Activated naive CD8-positive, alpha-beta T cell treated with anti-CD3 and anti-CD28 coated beads, Interleukin-2, amount 10 ng/mL, durations not matched to agents 7 days and 5 days (primary cell): ENCODE results near the gene NNMT. TPM values are rescaled to one million over a fixed set of nuclear protein-coding genes. Genes with fewer than 3 reads are reported as not detected.

Experiments used
- ATAC-seq: fragments of 150-1000 bp; cut with Tn5 transposase; one replicate; pipeline ENCODE4 v1.10.0; 2021; ENCODE audit warnings: low read depth, moderate library complexity
- POLR2A ChIA-PET: fragments of 350-600 bp; sonication (Branson Sonifier 250); formaldehyde crosslinking; loops from one replicate; lab custom pipeline; 2021; ENCODE audit warnings: antibody characterized with exemption; lab: Charles Lee
- DNase-seq: peaks from one replicate; pipeline ENCODE4 v3.0.0; 2021
- H3K27ac Mint-ChIP-seq: one replicate; pipeline ENCODE4 v1.8.0; 2022; ENCODE audit warnings: mild to moderate bottlenecking, mixed read lengths
- H3K27me3 Mint-ChIP-seq: one replicate; pipeline ENCODE4 v1.8.0; 2022; ENCODE audit warnings: mild to moderate bottlenecking, moderate library complexity, mixed read lengths
- H3K36me3 Mint-ChIP-seq: one replicate; pipeline ENCODE4 v1.8.0; 2021; ENCODE audit warnings: mild to moderate bottlenecking, mixed read lengths
- H3K4me1 Mint-ChIP-seq: one replicate; pipeline ENCODE4 v1.8.0; 2021; ENCODE audit warnings: mixed read lengths
- H3K4me3 Mint-ChIP-seq: one replicate; pipeline ENCODE4 v1.8.0; 2022; ENCODE audit warnings: mild to moderate bottlenecking, moderate library complexity, mixed read lengths
- H3K9me3 Mint-ChIP-seq: one replicate; pipeline ENCODE4 v1.8.0; 2021; ENCODE audit warnings: mixed read lengths
- total RNA-seq, 2 experiments: library from RNA; stranded (reverse); gene quantifications; one replicate each; pipeline ENCODE4 v1.2.3, GENCODE V29; 2021

Gene NNMT
- total RNA-seq, 2 experiments from 2014 or later = not detected

GRCh38 chr11:114281388-114281956, 14.7 kb upstream of the NNMT start:
- Mint-ChIP-seq H3K27ac (no peak overlapping the region), H3K27me3 (no peaks in the 10 kb centered on the region), H3K4me3 (no peak overlapping the region), H3K36me3 (no peaks in the 10 kb centered on the region), H3K4me1 (no peaks in the 10 kb centered on the region), H3K9me3 (no peaks in the 10 kb centered on the region)
- POLR2A ChIA-PET = no interaction called here
- DNase-seq = no peak
- no peak for ATAC-seq

- Mint-ChIP-seq H3K27me3 (peaks cover 5% of the 10 kb centered on the region), H3K4me3 (no peak overlapping the region), H3K9me3 (no peaks in the 10 kb centered on the region), H3K36me3 (no peaks in the 10 kb centered on the region), H3K27ac (no peak overlapping the region), H3K4me1 (no peaks in the 10 kb centered on the region)
- POLR2A ChIA-PET = no interaction called here
- DNase-seq (no peak), ATAC-seq (no peak)
These were observed 13.7 kb upstream of the NNMT start for GRCh38 chr11:114282488-114282887.

- DNase-seq = no peak
- Mint-ChIP-seq H3K4me3 (no peak overlapping the region), H3K27me3 (peaks cover 10% of the 10 kb centered on the region), H3K4me1 (no peaks in the 10 kb centered on the region), H3K9me3 (no peaks in the 10 kb centered on the region), H3K36me3 (no peaks in the 10 kb centered on the region), H3K27ac (no peak overlapping the region)
- no peak for ATAC-seq
- POLR2A ChIA-PET = no interaction called here
These were observed 12.8 kb upstream of the NNMT start for GRCh38 chr11:114283422-114283821.

- DNase-seq = no peak
- ATAC-seq = no peak
- H3K27ac Mint-ChIP-seq = no peak overlapping the region
- H3K36me3 Mint-ChIP-seq = no peaks in the 10 kb centered on the region
- POLR2A ChIA-PET = no interaction called here
- H3K27me3 Mint-ChIP-seq = peaks cover 16% of the 10 kb centered on the region
- H3K9me3 Mint-ChIP-seq = no peaks in the 10 kb centered on the region
- H3K4me1 Mint-ChIP-seq = no peaks in the 10 kb centered on the region
- no peak overlapping the region for H3K4me3 Mint-ChIP-seq
These were observed 12.2 kb upstream of the NNMT start for GRCh38 chr11:114284021-114284420.

GRCh38 chr11:114284914-114285313, 11.3 kb upstream of the NNMT start:
- POLR2A ChIA-PET = no interaction called here
- Mint-ChIP-seq H3K4me3 (no peak overlapping the region), H3K36me3 (no peaks in the 10 kb centered on the region), H3K4me1 (no peaks in the 10 kb centered on the region), H3K27me3 (peaks cover 19% of the 10 kb centered on the region), H3K9me3 (no peaks in the 10 kb centered on the region), H3K27ac (no peak overlapping the region)
- DNase-seq (no peak), ATAC-seq (no peak)

GRCh38 chr11:114285599-114285998, 10.6 kb upstream of the NNMT start:
- POLR2A ChIA-PET = no interaction called here
- no peak for ATAC-seq
- Mint-ChIP-seq H3K4me3 (no peak overlapping the region), H3K36me3 (no peaks in the 10 kb centered on the region), H3K27me3 (peaks cover 23% of the 10 kb centered on the region), H3K4me1 (no peaks in the 10 kb centered on the region), H3K9me3 (no peaks in the 10 kb centered on the region), H3K27ac (no peak overlapping the region)
- DNase-seq = no peak

- H3K4me3 Mint-ChIP-seq = no peak overlapping the region
- POLR2A ChIA-PET = no interaction called here
- H3K4me1 Mint-ChIP-seq = peaks cover 1% of the 10 kb centered on the region
- peaks cover 24% of the 10 kb centered on the region for H3K27me3 Mint-ChIP-seq
- no peaks in the 10 kb centered on the region for H3K9me3 Mint-ChIP-seq
- no peaks in the 10 kb centered on the region for H3K36me3 Mint-ChIP-seq
- no peak for DNase-seq
- no peak overlapping the region for H3K27ac Mint-ChIP-seq
- ATAC-seq = no peak
These were observed 10.0 kb upstream of the NNMT start for GRCh38 chr11:114286229-114286628.

- DNase-seq = no peak
- H3K27ac Mint-ChIP-seq = no peak overlapping the region
- POLR2A ChIA-PET = no interaction called here
- H3K4me1 Mint-ChIP-seq = peaks cover 2% of the 10 kb centered on the region
- H3K27me3 Mint-ChIP-seq = peaks cover 30% of the 10 kb centered on the region
- H3K4me3 Mint-ChIP-seq = no peak overlapping the region
- no peaks in the 10 kb centered on the region for H3K36me3 Mint-ChIP-seq
- H3K9me3 Mint-ChIP-seq = no peaks in the 10 kb centered on the region
- no peak for ATAC-seq
These were observed 9.0 kb upstream of the NNMT start for GRCh38 chr11:114287154-114287553.

- Mint-ChIP-seq H3K36me3 (no peaks in the 10 kb centered on the region), H3K4me1 (peaks cover 2% of the 10 kb centered on the region), H3K27me3 (peaks cover 34% of the 10 kb centered on the region), H3K27ac (no peak overlapping the region), H3K4me3 (no peak overlapping the region), H3K9me3 (no peaks in the 10 kb centered on the region)
- no peak for DNase-seq
- ATAC-seq = no peak
- POLR2A ChIA-PET = no interaction called here
These were observed 8.1 kb upstream of the NNMT start for GRCh38 chr11:114288136-114288535.

GRCh38 chr11:114289779-114290178, 6.4 kb upstream of the NNMT start:
- H3K27ac Mint-ChIP-seq = no peak overlapping the region
- POLR2A ChIA-PET = no interaction called here
- H3K4me1 Mint-ChIP-seq = peaks cover 2% of the 10 kb centered on the region

GRCh38 chr11:114290503-114291235, 5.5 kb upstream of the NNMT start:
- ATAC-seq = no peak
- H3K4me1 Mint-ChIP-seq = peaks cover 2% of the 10 kb centered on the region
- POLR2A ChIA-PET = no interaction called here
- no peak overlapping the region for H3K4me3 Mint-ChIP-seq
- no peaks in the 10 kb centered on the region for H3K9me3 Mint-ChIP-seq
- no peak for DNase-seq
- no peaks in the 10 kb centered on the region for H3K36me3 Mint-ChIP-seq
- H3K27ac Mint-ChIP-seq = no peak overlapping the region
- H3K27me3 Mint-ChIP-seq = peaks cover 34% of the 10 kb centered on the region

More at GRCh38 chr11:114289779-114290178, 6.4 kb upstream of the NNMT start:
- DNase-seq = no peak
- Mint-ChIP-seq H3K36me3 (no peaks in the 10 kb centered on the region), H3K9me3 (no peaks in the 10 kb centered on the region), H3K4me3 (no peak overlapping the region), H3K27me3 (peaks cover 34% of the 10 kb centered on the region)
- ATAC-seq = no peak

- POLR2A ChIA-PET = no interaction called here
- ATAC-seq (no peak), DNase-seq (no peak)
- peaks cover 2% of the 10 kb centered on the region for H3K4me1 Mint-ChIP-seq
- no peak overlapping the region for H3K27ac Mint-ChIP-seq
- H3K4me3 Mint-ChIP-seq = no peak overlapping the region
- H3K36me3 Mint-ChIP-seq = no peaks in the 10 kb centered on the region
- peaks cover 34% of the 10 kb centered on the region for H3K27me3 Mint-ChIP-seq
- no peaks in the 10 kb centered on the region for H3K9me3 Mint-ChIP-seq
These were observed 4.8 kb upstream of the NNMT start for GRCh38 chr11:114291381-114291780.

- ATAC-seq (no peak), DNase-seq (no peak)
- H3K27ac Mint-ChIP-seq = no peak overlapping the region
- POLR2A ChIA-PET = no interaction called here
- H3K4me1 Mint-ChIP-seq = peaks cover 2% of the 10 kb centered on the region
- H3K9me3 Mint-ChIP-seq = no peaks in the 10 kb centered on the region
- no peaks in the 10 kb centered on the region for H3K36me3 Mint-ChIP-seq
- peaks cover 32% of the 10 kb centered on the region for H3K27me3 Mint-ChIP-seq
- H3K4me3 Mint-ChIP-seq = peak overlapping the region; percentile 2
These were observed 4.1 kb upstream of the NNMT start for GRCh38 chr11:114291842-114292680.
